A549 treated with CpdA at 1 μM for 4 hours (cell line): Measurements from ENCODE around the gene MCM6. TPM values are rescaled to one million over a fixed set of nuclear protein-coding genes. Genes with fewer than 3 reads are reported as not detected.

Experiments used
- total RNA-seq: library from RNA; stranded (reverse); fragments of 200-300 nt; extraction: Qiagen RNA extraction; gene quantifications from 5 replicates; pipeline ENCODE4 v1.2.3, GENCODE V29; 2022; ENCODE audit warnings: low read depth

Gene MCM6
- 52.2 to 61.1 TPM (median 53.6 TPM) in 5 replicates for total RNA-seq

DNA sequence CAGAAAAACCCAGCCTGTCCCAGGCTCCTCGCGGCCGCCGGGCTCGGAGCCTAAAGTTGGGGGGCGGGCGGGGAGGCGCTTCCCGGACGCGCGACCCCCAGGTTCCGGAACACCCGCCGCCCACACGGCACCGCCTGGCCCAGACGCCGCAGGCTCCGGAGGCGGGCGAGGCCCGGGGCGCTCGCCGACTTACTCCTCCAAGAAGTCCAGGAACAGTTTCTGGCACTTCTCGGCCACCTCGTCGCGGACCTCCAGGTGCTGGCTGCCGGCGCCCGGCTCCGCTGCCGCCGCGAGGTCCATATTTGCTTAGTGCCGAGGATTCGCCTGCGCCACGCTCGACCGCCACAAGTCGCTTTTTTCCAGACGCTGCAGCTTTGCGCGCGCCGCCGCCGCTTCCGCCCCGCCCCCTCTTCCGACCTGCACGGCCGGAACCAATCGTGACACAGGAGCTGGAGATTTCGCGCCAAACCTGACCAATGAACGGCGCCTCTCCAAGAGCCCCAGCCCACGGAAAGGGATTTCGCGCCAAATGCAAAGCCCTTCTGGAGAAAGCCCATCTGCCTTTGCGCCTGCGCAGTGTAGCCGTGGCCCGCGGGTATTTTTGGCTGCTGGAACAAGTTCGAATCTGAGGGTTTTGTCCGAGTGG, at the start of gene MCM6:
Gene MCM6, minus strand, starts transcription at position 378 of the 646 bp plus-strand sequence. Its CDS starts 78 bp downstream, at position 300.

DNA sequence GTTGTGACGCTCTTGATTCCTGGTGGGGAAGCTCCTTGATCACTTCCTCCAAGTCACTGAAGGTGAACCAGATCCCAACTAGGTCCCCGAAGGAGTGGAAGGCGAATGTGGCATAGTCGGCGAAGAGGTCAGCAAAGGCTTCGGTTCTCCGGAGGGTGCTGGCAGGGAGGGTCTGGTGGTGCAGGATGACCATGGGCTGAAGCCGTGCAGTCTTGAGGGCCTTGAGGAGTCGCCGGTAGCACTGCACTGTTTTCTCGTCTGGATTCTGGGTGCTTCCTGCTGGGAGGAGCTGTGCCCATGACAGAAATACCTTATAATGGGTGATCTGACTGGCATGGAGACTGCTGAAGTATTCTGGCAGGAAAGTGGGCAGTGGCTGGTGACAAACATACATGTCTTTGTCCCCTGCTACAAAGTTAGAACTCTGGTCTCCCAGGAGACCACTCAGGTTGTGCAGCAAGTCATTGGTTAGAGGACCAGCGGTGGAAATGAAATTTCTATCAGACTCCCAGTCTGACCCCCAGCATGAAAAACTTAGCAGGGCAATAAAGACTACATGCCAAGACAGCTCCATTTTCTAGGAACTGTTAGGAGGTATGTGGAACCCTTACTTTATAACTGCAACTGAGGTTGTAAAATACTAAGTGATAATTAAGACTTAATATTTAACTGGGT, 39.5 kb downstream of the MCM6 start, which contains the start of gene LCT:
Gene LCT, minus strand, starts transcription at position 589 of the 675 bp plus-strand sequence. Its CDS starts 15 bp downstream, at position 574.

Other genes with a start within 250 kb of the MCM6 start
- gene UBXN4, start 134.6 kb downstream of the MCM6 start, total RNA-seq: 37.2 to 52.3 TPM (median 41.9 TPM) in 5 replicates
- gene LCT, start 39.3 kb downstream of the MCM6 start, total RNA-seq: 0.03 to 0.05 TPM (median 0.03 TPM) in 3 of 5 replicates, not detected in the others
- gene DARS1, start 109.2 kb upstream of the MCM6 start, total RNA-seq: 52.7 to 70.0 TPM (median 54.1 TPM) in 5 replicates
- gene CXCR4, start 241.7 kb upstream of the MCM6 start, total RNA-seq: 0.41 to 1.0 TPM (median 0.55 TPM) in 5 replicates